Psoas muscle (tissue), 8 donors: ENCODE results near the gene NSMF. TPM values are rescaled to one million over a fixed set of nuclear protein-coding genes. Genes with fewer than 3 reads are reported as not detected.

Experiments
- ATAC-seq, 4 donors: fragments of 200-7000 bp; cut with Tn5 transposase; one replicate each; pipeline ENCODE4 v1.9.1; 2020; ENCODE audit warnings: moderate library complexity in 3 of 4, mild to moderate bottlenecking in 2 of 4
- DNase-seq, 2 donors: peaks; one replicate each; pipeline ENCODE4 v3.0.0-alpha.2; 2020
- H3K27ac ChIP-seq: fragments of 200-600 bp; one replicate; pipeline ENCODE4 v1.8.0; 2022
- H3K27me3 ChIP-seq, 3 donors: fragments of 200-600 bp in 1 of 3; one replicate each; pipeline versions ENCODE4 v1.6.1 to v1.8.0; 2013 to 2022; ENCODE audit warnings: low read length in 2 of 3, mild to moderate bottlenecking in 2 of 3, moderate library complexity in 1 of 3; ENCODE audit not compliant: insufficient read depth in 3 of 3
- H3K36me3 ChIP-seq, 2 donors: fragments of 200-600 bp in 1 of 2; one replicate each; pipeline versions ENCODE4 v1.6.1 to v1.8.0; 2013 to 2022; ENCODE audit warnings: low read depth in 1 of 2, mild to moderate bottlenecking in 1 of 2, moderate library complexity in 1 of 2; ENCODE audit not compliant: insufficient read depth in 1 of 2
- H3K4me1 ChIP-seq: fragments of 200-600 bp; one replicate; pipeline ENCODE4 v1.8.0; 2022
- H3K4me3 ChIP-seq: fragments of 200-600 bp; one replicate; pipeline ENCODE4 v1.8.0; 2022; ENCODE audit warnings: mild to moderate bottlenecking
- H3K9me3 ChIP-seq: fragments of 200-600 bp; one replicate; pipeline ENCODE4 v1.8.0; 2022
- CTCF ChIP-seq: fragments of 200-600 bp; IDR thresholded peaks from one replicate; pipeline ENCODE4 v1.8.0; 2022; ENCODE audit warnings: antibody characterized with exemption
- WGBS, 3 donors: extraction: QIAGEN DNeasy Blood & Tissue Kit; methylation state at CpG; one replicate each; pipeline versions ENCODE4 v1.1.6 to v1.1.7; 2013; 5-methylcytosine and 5-hydroxymethylcytosine counted together
- intact Hi-C, 2 donors: fragments of 100-400 bp; cut with DNase I; formaldehyde crosslinking; loops; one replicate each; pipeline versions ENCODE4 v1.11.0 to v1.14.2; 2022
- polyA plus RNA-seq, 3 donors: library from polyadenylated mRNA; stranded (reverse); fragments of 200-250 nt; gene quantifications; one replicate each; pipeline ENCODE4 v1.2.3, GENCODE V29; 2013
- total RNA-seq, 4 donors: library from RNA; stranded (reverse); fragmentation: NEBNext Ultra II Directional in 2 of 4; extraction: Animal tissue kit (Norgen Biotek cat#: 25700) in 2 of 4; gene quantifications; one replicate each; pipeline versions ENCODE4 v1.2.1 to v1.2.4, GENCODE V29; 2021 to 2023
- donor health status: healthy with polysubstance abuse.
- donor health status: DM: no; HTN: no; CAD: no; lungs with moderate emphysema.
- donor health status: Bipolar disorder and iron deficiency.
- donor health status: healthy.
- donor health status: DM: yes; HTN: yes; CAD: no.
- donor health status: DM: no; HTN: no; CAD: no.
- donor health status: DM: no; HTN: no; CAD: no.
- donor health status: DM: yes; HTN: yes; CAD: no.

NSMF gene
- total and polyA plus RNA-seq, 7 donors: 4.8 to 11.2 (median 6.4) TPM

- TF ChIP-seq CTCF: no peak
- DNase-seq (peak in 1 of 2 donors; percentile 32), ATAC-seq (no peak)
- Histone ChIP-seq H3K9me3 (no peaks in the 10 kb centered on the region), H3K36me3 (peaks cover 0 to 41% of the 10 kb centered on the region in 2 donors), H3K27ac (no peak overlapping the region), H3K27me3 (no peaks in the 10 kb centered on the region), H3K4me3 (no peak overlapping the region), H3K4me1 (no peaks in the 10 kb centered on the region)
- intact Hi-C loops: no loop called here
- WGBS, 3 donors: 90 to 92% (median 90%) methylated on average over 26 of the region's 26 CpGs
These were observed 26.4 kb upstream of the NSMF start for GRCh38 chr9:137485343-137486140.

- H3K27me3 ChIP-seq: no peaks in the 10 kb centered on the region
- H3K4me3 ChIP-seq: no peak overlapping the region
- DNase-seq: peak in 1 of 2 donors; percentile 42
- TF ChIP-seq CTCF: no peak
- no peak overlapping the region for H3K27ac ChIP-seq
- H3K9me3 ChIP-seq: no peaks in the 10 kb centered on the region
- intact Hi-C loops: no loop called here
- no peak for ATAC-seq
- no peaks in the 10 kb centered on the region for H3K4me1 ChIP-seq
- H3K36me3 ChIP-seq: peaks cover 0 to 41% of the 10 kb centered on the region in 2 donors
- WGBS, 3 donors: 91 to 94% (median 93%) methylated on average over 22 to 27 of the region's 27 CpGs
These were observed 25.6 kb upstream of the NSMF start for GRCh38 chr9:137484551-137485315.

GRCh38 chr9:137482094-137482781, 23.1 kb upstream of the NSMF start:
- DNase-seq: peak in 1 of 2 donors; percentile 63

More at GRCh38 chr9:137482094-137482781, 23.1 kb upstream of the NSMF start:
- Histone ChIP-seq H3K27ac (peak overlapping the region; percentile 25), H3K4me1 (no peaks in the 10 kb centered on the region), H3K27me3 (no peaks in the 10 kb centered on the region), H3K9me3 (no peaks in the 10 kb centered on the region), H3K36me3 (peaks cover 0 to 35% of the 10 kb centered on the region in 2 donors), H3K4me3 (no peak overlapping the region)
- TF ChIP-seq CTCF: no peak
- WGBS, 3 donors: 70 to 83% (median 75%) methylated on average over 26 of the region's 26 CpGs
- intact Hi-C loops: no loop called here
- peak; percentile 62 to 73 (median 68) for ATAC-seq
